H1 (cell line): ENCODE measurements around the gene DDX3Y. TPM values are rescaled to one million over a fixed set of nuclear protein-coding genes. Genes with fewer than 3 reads are reported as not detected.

Experiments used
- CTCF ChIA-PET: fragments of 300-600 bp; sonication (Branson Sonifier 250); formaldehyde crosslinking; loops from one replicate; lab custom pipeline; 2021; ENCODE audit not compliant: partially characterized antibody; lab: Charles Lee
- POLR2A ChIA-PET: fragments of 300-600 bp; sonication (Branson Sonifier 250); formaldehyde crosslinking; loops from one replicate; lab custom pipeline; 2021; ENCODE audit warnings: inconsistent platforms; ENCODE audit not compliant: partially characterized antibody; lab: Charles Lee
- DNase-seq, 2 experiments: peaks; one replicate each; pipeline versions ENCODE4 v3.0.0 to v3.0.0-alpha.2; 2010 to 2022; ENCODE audit warnings: low spot score in 2 of 2, low read depth in 1 of 2, mixed read lengths in 1 of 2
- FAIRE-seq: peaks from 2 replicates; lab custom pipeline; 2011; peaks lifted over from hg19 to GRCh38; lab: Jason Lieb, UNC
- H2AFZ ChIP-seq: 2 replicates; pipeline ENCODE4 v1.8.1; 2012; ENCODE audit warnings: low read length, inconsistent platforms
- H2AK5ac ChIP-seq: 2 replicates; pipeline ENCODE4 v1.6.1; 2013; ENCODE audit warnings: low read depth, low read length
- H2BK120ac ChIP-seq: replicated peaks from 2 replicates; pipeline ENCODE3; 2013; ENCODE audit warnings: low read depth, low read length, inconsistent platforms
- H2BK12ac ChIP-seq: 2 replicates; pipeline ENCODE4 v1.6.1; 2013; ENCODE audit warnings: low read depth, low read length
- H2BK15ac ChIP-seq: 2 replicates; pipeline ENCODE4 v1.6.1; 2013; ENCODE audit warnings: low read length
- H2BK20ac ChIP-seq: 2 replicates; pipeline ENCODE4 v1.6.1; 2013; ENCODE audit warnings: low read length
- H2BK5ac ChIP-seq: 2 replicates; pipeline ENCODE4 v1.6.1; 2013; ENCODE audit warnings: low read depth, low read length
- H3K14ac ChIP-seq: 2 replicates; pipeline ENCODE4 v1.6.1; 2013; ENCODE audit warnings: inconsistent platforms; ENCODE audit not compliant: insufficient read length
- H3K18ac ChIP-seq: 2 replicates; pipeline ENCODE4 v1.6.1; 2013; ENCODE audit warnings: low read length; ENCODE audit errors: extremely low read depth
- H3K23ac ChIP-seq: 2 replicates; pipeline ENCODE4 v1.6.1; 2013; ENCODE audit warnings: inconsistent platforms; ENCODE audit not compliant: insufficient read length
- H3K23me2 ChIP-seq: 2 replicates; pipeline ENCODE4 v1.6.1; 2013; ENCODE audit warnings: low read depth, low read length
- H3K27ac ChIP-seq: 2 replicates; pipeline ENCODE4 v1.6.1; 2011; ENCODE audit warnings: low read depth, low read length, inconsistent platforms
- H3K27me3 ChIP-seq, 4 experiments: replicated peaks in 1 of 4; 1 replicate in 1 of 4; 2 replicates in 3 of 4; pipeline versions ENCODE4 v1.6.1 to v1.8.1; 2011 to 2013; ENCODE audit warnings: low read length in 3 of 4, mild to moderate bottlenecking in 3 of 4, inconsistent platforms in 2 of 4, mixed read lengths in 2 of 4, moderate library complexity in 1 of 4; ENCODE audit not compliant: control insufficient read depth in 3 of 4, insufficient read depth in 3 of 4; ENCODE audit errors: extremely low read depth in 1 of 4
- H3K36me3 ChIP-seq, 4 experiments: 2 replicates each; pipeline versions ENCODE4 v1.6.1 to v1.8.1; 2011 to 2013; ENCODE audit warnings: mild to moderate bottlenecking in 4 of 4, low read length in 3 of 4, moderate library complexity in 2 of 4, control low read depth in 1 of 4, inconsistent platforms in 1 of 4; ENCODE audit not compliant: insufficient read depth in 4 of 4, control insufficient read depth in 2 of 4
- H3K4ac ChIP-seq: replicated peaks from 2 replicates; pipeline ENCODE3; 2013; ENCODE audit warnings: low read length, low read depth, mixed read lengths, inconsistent platforms; ENCODE audit not compliant: insufficient read length
- H3K4me1 ChIP-seq, 4 experiments: replicated peaks in 1 of 4; 1 replicate in 1 of 4; 2 replicates in 3 of 4; pipeline versions ENCODE4 v1.6.1 to v1.8.1; 2011 to 2013; ENCODE audit warnings: low read length in 3 of 4, inconsistent platforms in 2 of 4, mixed read lengths in 1 of 4; ENCODE audit not compliant: insufficient read depth in 4 of 4, control insufficient read depth in 3 of 4
- H3K4me2 ChIP-seq, 2 experiments: 2 replicates each; pipeline versions ENCODE4 v1.6.1 to v1.8.1; 2011 to 2013; ENCODE audit warnings: low read depth in 2 of 2, low read length in 2 of 2, control low read depth in 1 of 2, inconsistent platforms in 1 of 2, mild to moderate bottlenecking in 1 of 2; ENCODE audit not compliant: insufficient read depth in 1 of 2
- H3K4me3 ChIP-seq, 4 experiments: fragments of 200-600, 300-600 bp in 1 of 4; sonication (generic), shearing (Covaris generic), sonication (Bioruptor Twin) in 1 of 4; 2 replicates each; pipeline versions ENCODE4 v1.5.1 to v1.8.1; 2011 to 2016; ENCODE audit warnings: low read length in 4 of 4, low read depth in 3 of 4, control low read depth in 2 of 4, inconsistent platforms in 2 of 4, mild to moderate bottlenecking in 2 of 4, mixed read lengths in 1 of 4, moderate library complexity in 1 of 4; ENCODE audit not compliant: insufficient read depth in 2 of 4; ENCODE audit errors: extremely low read depth in 1 of 4
- H3K56ac ChIP-seq: replicated peaks from 2 replicates; pipeline ENCODE3; 2013; ENCODE audit warnings: low read depth, mild to moderate bottlenecking, mixed read lengths, low read length, inconsistent platforms; ENCODE audit not compliant: insufficient read length
- H3K79me1 ChIP-seq: 2 replicates; pipeline ENCODE4 v1.6.1; 2013; ENCODE audit warnings: low read depth, low read length, control low read depth
- H3K79me2 ChIP-seq, 2 experiments: 2 replicates each; pipeline versions ENCODE4 v1.6.1 to v1.8.1; 2012 to 2013; ENCODE audit warnings: low read length in 2 of 2, mild to moderate bottlenecking in 2 of 2, inconsistent platforms in 1 of 2; ENCODE audit not compliant: insufficient read depth in 2 of 2, control insufficient read depth in 1 of 2
- H3K9ac ChIP-seq, 4 experiments: replicated peaks in 1 of 4; 1 replicate in 1 of 4; 2 replicates in 3 of 4; pipeline versions ENCODE4 v1.6.1 to v1.8.1; 2011 to 2013; ENCODE audit warnings: low read depth in 3 of 4, low read length in 3 of 4, control low read depth in 2 of 4, mild to moderate bottlenecking in 2 of 4, moderate library complexity in 2 of 4, inconsistent platforms in 1 of 4; ENCODE audit errors: extremely low read depth in 1 of 4
- H3K9me3 ChIP-seq, 2 experiments: 2 replicates each; pipeline versions ENCODE4 v1.6.1 to v1.8.1; 2012 to 2013; ENCODE audit warnings: mild to moderate bottlenecking in 2 of 2, moderate library complexity in 2 of 2, control low read depth in 1 of 2, inconsistent platforms in 1 of 2, low read depth in 1 of 2, low read length in 1 of 2, mixed read lengths in 1 of 2; ENCODE audit not compliant: insufficient read depth in 2 of 2
- H4K20me1 ChIP-seq, 2 experiments: replicated peaks in 1 of 2; 2 replicates each; pipeline versions ENCODE3 to v1.8.1; 2011 to 2013; ENCODE audit warnings: inconsistent platforms in 2 of 2, low read length in 2 of 2, mild to moderate bottlenecking in 1 of 2; ENCODE audit not compliant: insufficient read depth in 2 of 2, control insufficient read depth in 1 of 2
- H4K5ac ChIP-seq: 2 replicates; pipeline ENCODE4 v1.6.1; 2013; ENCODE audit warnings: low read length, low read depth, mixed read lengths, inconsistent platforms; ENCODE audit not compliant: insufficient read length
- H4K8ac ChIP-seq: 2 replicates; pipeline ENCODE4 v1.8.0; 2013; ENCODE audit warnings: mild to moderate bottlenecking, moderate library complexity, low read length, inconsistent platforms; ENCODE audit not compliant: insufficient read depth; ENCODE audit errors: extremely low read depth
- H4K91ac ChIP-seq: replicated peaks from 2 replicates; pipeline ENCODE3; 2013; ENCODE audit warnings: low read length, mixed read lengths, inconsistent platforms; ENCODE audit not compliant: insufficient read length
- FOSL1 ChIP-seq: IDR thresholded peaks from 2 replicates; pipeline ENCODE4 v1.6.1; 2011; ENCODE audit warnings: mild to moderate bottlenecking, low read depth, low read length, moderate library complexity; ENCODE audit not compliant: insufficient read depth
- JUND ChIP-seq: IDR thresholded peaks from 2 replicates; pipeline ENCODE4 v1.6.1; 2011; ENCODE audit warnings: mild to moderate bottlenecking, improper control_type of control experiment, low read length
- KDM4A ChIP-seq: IDR thresholded peaks from one replicate; pipeline ENCODE4 v1.7.1; 2012; ENCODE audit warnings: low read depth, mild to moderate bottlenecking, moderate library complexity, low read length, inconsistent platforms; ENCODE audit not compliant: severe bottlenecking
- POLR2A ChIP-seq, 2 experiments: IDR thresholded peaks; 1 replicate in 1 of 2; 2 replicates in 1 of 2; pipeline ENCODE4 v1.6.1; 2011; ENCODE audit warnings: low read depth in 2 of 2, low read length in 2 of 2, mild to moderate bottlenecking in 2 of 2; ENCODE audit errors: control extremely low read depth in 1 of 2
- SIN3A ChIP-seq, 2 experiments: IDR thresholded peaks in 1 of 2; conservative IDR thresholded peaks in 1 of 2; 2 replicates each; pipeline ENCODE4 v1.6.1; 2011 to 2012; ENCODE audit warnings: low read length in 2 of 2, improper control_type of control experiment in 1 of 2, low read depth in 1 of 2, mild to moderate bottlenecking in 1 of 2
- TAF1 ChIP-seq: IDR thresholded peaks from 2 replicates; pipeline ENCODE4 v1.6.1; 2011; ENCODE audit warnings: mild to moderate bottlenecking, low read depth, low read length
- TBP ChIP-seq: IDR thresholded peaks from 2 replicates; pipeline ENCODE4 v1.6.1; 2011; ENCODE audit warnings: low read depth, low read length, improper control_type of control experiment
- WGBS, 2 experiments: shearing (Covaris generic) in 1 of 2; methylation state at CpG; one replicate each; pipeline versions ENCODE4 v1.1.6 to v1.1.7; 2013 to 2015; ENCODE audit warnings: low lambda C conversion rate in 2 of 2, mixed read lengths in 2 of 2, inconsistent platforms in 1 of 2, low coverage in 1 of 2, missing lambda C conversion rate in 1 of 2; ENCODE audit not compliant: insufficient replicate concordance in 2 of 2, insufficient coverage in 1 of 2, insufficient read length in 1 of 2; ENCODE audit errors: extremely low coverage in 1 of 2, missing lambda C conversion rate in 1 of 2; 5-methylcytosine and 5-hydroxymethylcytosine counted together
- long read RNA-seq, 2 experiments: library from RNA in 1 of 2; library from capped mRNA in 1 of 2; stranded (forward); transcript quantifications; one replicate each; pipeline ENCODE4 v2.0.0, GENCODE V29; 2021; ENCODE audit warnings: inconsistent platforms in 1 of 2
- polyA minus RNA-seq, 3 experiments: library from RNA; depleted of rRNA, polyadenylated mRNA; stranded (reverse); fragments of >200 nt; gene quantifications; 1 replicate in 2 of 3; 2 replicates in 1 of 3; pipeline ENCODE4 v1.2.3, GENCODE V29; 2011
- polyA plus RNA-seq, 7 experiments: library from polyadenylated mRNA; depleted of rRNA in 3 of 7; stranded (reverse) in 5 of 7; unstranded in 2 of 7; fragments of >200 nt in 5 of 7; fragments of 200-250 nt in 2 of 7; gene quantifications; 1 replicate in 5 of 7; 2 replicates in 1 of 7; 4 replicates in 1 of 7; pipeline versions ENCODE4 v1.2.1 to v1.2.3, GENCODE V29; 2011 to 2013; ENCODE audit warnings: missing spikeins in 2 of 7, mixed read lengths in 2 of 7
- total RNA-seq: library from RNA; stranded (reverse); fragmentation: NEBNext Ultra II Directional; extraction: Animal tissue kit (Norgen Biotek cat#: 25700); gene quantifications from 2 replicates; pipeline ENCODE4 v1.2.1, GENCODE V29; 2021

The DDX3Y gene
- total RNA-seq (111 and 118 TPM in 2 replicates), polyA plus RNA-seq (2011; rRNA removed) (16.5 and 24.5 TPM in 2 replicates), polyA minus RNA-seq (2011; rRNA and poly(A)+ RNA removed) (47.3 and 71.6 TPM in 2 replicates)
- 37.4 TPM for polyA plus RNA-seq (2011; cell fraction: cytosol; rRNA removed)
- 27.1 TPM for polyA plus RNA-seq (2011; cell fraction: nucleus; rRNA removed)
- 52.0 to 97.6 TPM (median 72.7 TPM) in 4 replicates for polyA plus RNA-seq (2012, experiment 1 of 2)
- 4.2 TPM for polyA plus RNA-seq (2012, experiment 2 of 2)
- polyA plus RNA-seq (2013, experiment 1 of 2) = 70.2 TPM
- polyA plus RNA-seq (2013, experiment 2 of 2) = 61.0 TPM
- 21.7 TPM for polyA minus RNA-seq (2011; cell fraction: cytosol; rRNA and poly(A)+ RNA removed)
- 100 TPM for polyA minus RNA-seq (2011; cell fraction: nucleus; rRNA and poly(A)+ RNA removed)
- long read RNA-seq, experiment 1, full-length matches to known transcripts = 1 of 52 reads
- long read RNA-seq, experiment 1, partial matches to known transcripts = 44 of 52 reads
- long read RNA-seq, experiment 1, other reads (novel, unspliced or antisense) = 7 of 52 reads
- long read RNA-seq, experiment 2, full-length matches to known transcripts = 13 of 75 reads
- long read RNA-seq, experiment 2, partial matches to known transcripts = 46 of 75 reads
- long read RNA-seq, experiment 2, other reads (novel, unspliced or antisense) = 16 of 75 reads

DNA sequence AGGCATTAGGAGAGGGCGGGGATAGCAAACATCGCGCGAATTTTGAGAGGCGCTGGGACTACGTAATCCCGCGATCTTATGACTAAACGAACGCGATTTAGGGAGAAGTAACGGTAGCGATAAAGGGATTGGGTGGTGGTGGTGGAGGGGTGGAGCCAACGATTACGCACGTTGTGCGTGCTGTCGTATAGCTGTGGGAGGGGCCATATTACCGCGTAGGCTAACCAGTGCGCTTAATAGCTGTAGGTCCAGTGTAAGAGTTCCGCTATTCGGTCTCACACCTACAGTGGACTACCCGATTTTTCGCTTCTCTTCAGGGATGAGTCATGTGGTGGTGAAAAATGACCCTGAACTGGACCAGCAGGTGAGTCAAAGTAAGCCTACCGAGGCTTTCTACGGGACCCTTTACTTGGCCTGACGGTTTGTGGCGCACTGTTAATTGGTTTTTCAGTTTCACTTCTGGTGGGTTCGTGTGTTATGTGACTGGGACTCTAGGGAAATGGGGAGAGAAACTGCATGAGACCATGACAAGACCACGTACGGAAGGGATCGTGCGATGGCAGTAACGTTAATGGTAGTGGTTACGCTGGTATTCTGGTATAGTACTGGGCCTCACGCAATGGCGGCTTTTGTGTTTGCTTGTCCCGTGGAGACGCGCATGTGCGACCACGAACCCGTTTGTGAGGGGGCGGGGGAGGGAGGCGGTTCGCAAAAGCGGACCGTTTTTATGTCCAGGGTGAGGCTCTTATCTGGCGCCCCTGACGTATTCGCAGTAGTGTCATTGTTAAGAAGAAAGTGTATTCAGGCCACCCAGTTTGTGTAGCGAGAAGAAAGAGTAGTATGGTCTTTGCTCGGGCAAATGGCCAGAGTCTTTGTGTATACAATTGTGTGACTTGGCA is at the start of gene DDX3Y:
DDX3Y (plus strand) TSS at position 251 of the 899 bp plus-strand sequence; CDS start at position 320, 69 bp downstream.
- Histone ChIP-seq H3K18ac (peak within 1 kb of the TSS; percentile 95; the same call in 1 of the 2 replicates), H3K27me3 (no peaks in the 10 kb centered on the region), H4K20me1 (peaks cover under 1 to 5% of the 10 kb centered on the region in 2 experiments), H3K27ac (peak within 1 kb of the TSS; percentile 92), H3K4me3 (peak within 1 kb of the TSS; percentile 89 to 100 (median 91)), H2BK20ac (no peak within 1 kb of the TSS), H2BK120ac (no peak within 1 kb of the TSS), H2BK5ac (peak within 1 kb of the TSS; percentile 76), H3K9me3 (no peaks in the 10 kb centered on the region), H4K5ac (peak within 1 kb of the TSS; percentile 60), H3K23ac (no peak within 1 kb of the TSS), H3K36me3 (peaks cover 0 to 3% (median 0%) of the 10 kb centered on the region in 4 experiments; a peak in 1 of 8 replicates), H3K23me2 (no peaks in the 10 kb centered on the region; the same call in 1 of the 2 replicates), H4K91ac (peak within 1 kb of the TSS; percentile 81), H3K56ac (peak within 1 kb of the TSS; percentile 51), H3K79me1 (no peaks in the 10 kb centered on the region), H3K79me2 (peaks cover 32 to 53% of the 10 kb centered on the region in 2 experiments), H3K4me2 (peak within 1 kb of the TSS; percentile 62 to 94), H3K4ac (peak within 1 kb of the TSS; percentile 12), H4K8ac (peak within 1 kb of the TSS; percentile 35; the same call in 1 of the 2 replicates), H3K9ac (peak within 1 kb of the TSS; percentile 93 to 99 (median 95)), H2AFZ (peak within 1 kb of the TSS; percentile 90; the same call in 1 of the 2 replicates), H3K14ac (no peak within 1 kb of the TSS), H2BK12ac (no peak within 1 kb of the TSS), H2BK15ac (no peak within 1 kb of the TSS), H3K4me1 (no peaks in the 10 kb centered on the region; a peak in 1 of 7 replicates), H2AK5ac (peak within 1 kb of the TSS; percentile 75; the same call in 1 of the 2 replicates)
- CTCF ChIA-PET = interaction anchor here (0.8 kb wide), 1 partner anchor 117 kb away, joined by 3 read pairs; no protein-coding TSS in a partner anchor
- POLR2A ChIA-PET = interaction anchor here (0.7 kb wide), 2 partner anchors 66 to 406 kb away, joined by 3 read pairs; no protein-coding TSS in a partner anchor
- peak; percentile 96 for FAIRE-seq
- 2% methylated on average over 33 of the region's 54 CpGs; no CpG with 5 or more reads in 1 of the 2 experiments for WGBS, 2 experiments
- peak; percentile 74 to 79 for DNase-seq
- TF ChIP-seq KDM4A (no peak), FOSL1 (no peak), TBP (peak; percentile 85), TAF1 (peak; percentile 86), POLR2A (IDR thresholded peaks at IDR 0.05; ENCODE audit: control extremely low read depth in 1 of 2, low read depth in 2 of 2, low read length in 2 of 2) (peak in 1 of 2 experiments; percentile 91; a peak in 2 of 3 replicates), JUND (no peak), SIN3A (conservative IDR thresholded peaks at IDR 0.05 in 1 of 2, IDR thresholded peaks at IDR 0.05 in 1 of 2; ENCODE audit: low read depth in 1 of 2, low read length in 2 of 2) (0 out of 4 replicates have a peak, but pooled peaks of 1 of the 2 experiments have one; percentile 20)
